ENCODE data around the gene PHF20. TPM values are rescaled to one million over a fixed set of nuclear protein-coding genes. Genes with fewer than 3 reads are reported as not detected.
"Not testable (repeated sequence)": the region's sequence is repeated elsewhere in the genome, so short reads cannot be mapped to it uniquely, and the experiment has no call there.

The PHF20 gene
- total RNA-seq, 1 donor from 2014 or later, result 76.1 TPM

- no peak overlapping the region for H3K27ac Mint-ChIP-seq (ENCODE audit: unreplicated experiment)
- H3K4me1 Mint-ChIP-seq (ENCODE audit: low read depth, unreplicated experiment), result peaks cover 8% of the 10 kb centered on the region
- H3K27me3 Mint-ChIP-seq (ENCODE audit: unreplicated experiment), result no peaks in the 10 kb centered on the region
- H3K9me3 Mint-ChIP-seq (ENCODE audit: unreplicated experiment), result no peaks in the 10 kb centered on the region
- no peak for DNase-seq
- no peak overlapping the region for H3K4me3 Mint-ChIP-seq (ENCODE audit: unreplicated experiment)
- TF ChIP-seq CTCF (IDR thresholded peaks at IDR 0.05; ENCODE audit: partially characterized antibody, unreplicated experiment), result no peak
- H3K36me3 Mint-ChIP-seq (ENCODE audit: unreplicated experiment), result no peaks in the 10 kb centered on the region
These were observed 127.2 kb downstream of the PHF20 start for GRCh38 chr20:35899064-35899463.

- peaks cover 10% of the 10 kb centered on the region for H3K4me1 Mint-ChIP-seq (ENCODE audit: low read depth, unreplicated experiment)
These were observed 129.4 kb downstream of the PHF20 start for GRCh38 chr20:35901230-35901629.

GRCh38 chr20:35901678-35902544 lies 130.1 kb downstream of the PHF20 start:
- Mint-ChIP-seq H3K4me3 (ENCODE audit: unreplicated experiment) (no peak overlapping the region), H3K4me1 (ENCODE audit: low read depth, unreplicated experiment) (peaks cover 15% of the 10 kb centered on the region), H3K27me3 (ENCODE audit: unreplicated experiment) (no peaks in the 10 kb centered on the region), H3K27ac (ENCODE audit: unreplicated experiment) (peak overlapping the region; percentile 63), H3K36me3 (ENCODE audit: unreplicated experiment) (peaks cover 6% of the 10 kb centered on the region), H3K9me3 (ENCODE audit: unreplicated experiment) (peaks cover 4% of the 10 kb centered on the region)
- DNase-seq, result no peak
- no peak for TF ChIP-seq CTCF (IDR thresholded peaks at IDR 0.05; ENCODE audit: partially characterized antibody, unreplicated experiment)

More at GRCh38 chr20:35901230-35901629, 129.4 kb downstream of the PHF20 start:
- DNase-seq; H3K36me3 Mint-ChIP-seq (ENCODE audit: unreplicated experiment); H3K27me3 Mint-ChIP-seq (ENCODE audit: unreplicated experiment); H3K9me3 Mint-ChIP-seq (ENCODE audit: unreplicated experiment); H3K4me3 Mint-ChIP-seq (ENCODE audit: unreplicated experiment): not testable (repeated sequence)
- H3K27ac Mint-ChIP-seq (ENCODE audit: unreplicated experiment), result peak overlapping the region; percentile 57

- H3K4me1 Mint-ChIP-seq (ENCODE audit: low read depth, unreplicated experiment), result peaks cover 15% of the 10 kb centered on the region
- no peak for TF ChIP-seq CTCF (IDR thresholded peaks at IDR 0.05; ENCODE audit: partially characterized antibody, unreplicated experiment)
- DNase-seq, result no peak
- no peak overlapping the region for H3K27ac Mint-ChIP-seq (ENCODE audit: unreplicated experiment)
- no peak overlapping the region for H3K4me3 Mint-ChIP-seq (ENCODE audit: unreplicated experiment)
- peaks cover 4% of the 10 kb centered on the region for H3K9me3 Mint-ChIP-seq (ENCODE audit: unreplicated experiment)
- H3K36me3 Mint-ChIP-seq (ENCODE audit: unreplicated experiment), result peaks cover 6% of the 10 kb centered on the region
- no peaks in the 10 kb centered on the region for H3K27me3 Mint-ChIP-seq (ENCODE audit: unreplicated experiment)
These were observed 130.7 kb downstream of the PHF20 start for GRCh38 chr20:35902545-35902941.

- peaks cover 4% of the 10 kb centered on the region for H3K9me3 Mint-ChIP-seq (ENCODE audit: unreplicated experiment)
- TF ChIP-seq CTCF (IDR thresholded peaks at IDR 0.05; ENCODE audit: partially characterized antibody, unreplicated experiment), result no peak
- no peak overlapping the region for H3K27ac Mint-ChIP-seq (ENCODE audit: unreplicated experiment)
- peaks cover 6% of the 10 kb centered on the region for H3K36me3 Mint-ChIP-seq (ENCODE audit: unreplicated experiment)
- peaks cover 15% of the 10 kb centered on the region for H3K4me1 Mint-ChIP-seq (ENCODE audit: low read depth, unreplicated experiment)
- no peak for DNase-seq
- H3K27me3 Mint-ChIP-seq (ENCODE audit: unreplicated experiment), result no peaks in the 10 kb centered on the region
- H3K4me3 Mint-ChIP-seq (ENCODE audit: unreplicated experiment), result no peak overlapping the region
These were observed 132.0 kb downstream of the PHF20 start for GRCh38 chr20:35903843-35904242.
